ENCODE data around the gene TNKS1BP1. TPM values are rescaled to one million over a fixed set of nuclear protein-coding genes. Genes with fewer than 3 reads are reported as not detected.
A peak's percentile ranks its signal among the peaks of the same experiment; 100 is the strongest.

The TNKS1BP1 gene
- total RNA-seq, 1 experiment from 2014 or later = 94.6 TPM

DNA sequence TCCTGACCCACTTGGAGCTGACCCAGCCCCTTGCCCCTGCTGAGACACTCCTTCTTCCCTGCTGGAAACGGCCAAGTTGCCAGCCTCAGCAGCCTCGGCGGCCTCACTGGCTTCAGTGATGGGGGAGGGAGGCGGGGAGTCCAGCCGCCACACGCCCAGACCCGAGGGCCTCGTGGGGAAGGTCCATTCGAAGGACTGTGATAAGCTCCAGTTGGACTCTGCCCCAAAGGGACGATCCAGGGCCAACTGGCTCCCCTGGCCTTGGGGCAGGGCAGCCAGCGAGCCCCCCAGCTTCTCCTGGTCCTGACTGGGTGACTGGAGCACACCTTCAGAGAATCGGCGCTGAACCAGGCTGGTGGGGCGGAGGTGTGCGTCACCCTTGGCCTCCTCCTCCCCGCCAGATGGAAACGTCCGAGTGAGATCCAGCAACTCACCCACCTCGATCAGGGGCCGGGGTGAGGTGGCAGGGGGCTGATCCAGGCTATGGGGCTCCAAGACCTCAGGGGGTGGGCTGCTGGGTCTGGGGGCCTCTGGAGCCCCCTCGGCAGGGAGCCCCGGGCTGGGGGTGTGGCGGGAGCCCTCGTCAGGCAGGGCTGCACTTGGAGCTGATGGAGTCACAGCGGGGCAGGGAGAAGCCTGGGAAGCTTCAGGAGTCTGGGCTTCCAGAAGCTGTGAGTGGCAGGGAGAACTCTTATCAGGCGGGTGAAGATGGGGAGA lies 11.5 kb downstream of the TNKS1BP1 start:
- ChIA-PET CTCF (interaction anchor here (0.5 kb wide), 1 partner anchor 63 kb away, joined by 4 read pairs; no protein-coding TSS in a partner anchor), POLR2A (interaction anchor here (0.5 kb wide), 1 partner anchor 8 kb away, joined by 3 read pairs; no protein-coding TSS in a partner anchor)
- DNase-seq (ENCODE audit: low read depth, low spot score) (no peak), ATAC-seq (no peak)
- no TSS peak for BruUV-seq (replicated peaks)
- Histone ChIP-seq H3K27me3 (ENCODE audit: control insufficient read depth, insufficient read depth, low read length) (no peaks in the 10 kb centered on the region), H3K36me3 (ENCODE audit: control insufficient read depth, insufficient read depth, low read length) (no peaks in the 10 kb centered on the region), H3K4me1 (ENCODE audit: control insufficient read depth, insufficient read depth, low read length) (peaks cover 22% of the 10 kb centered on the region), H3K27ac (ENCODE audit: low read length) (no peak overlapping the region), H3K9me3 (ENCODE audit: control insufficient read depth, insufficient read depth, low read depth, low read length) (no peaks in the 10 kb centered on the region), H3K4me3 (ENCODE audit: low read depth in 2 of 2, low read length in 2 of 2) (no peak overlapping the region)
- in situ Hi-C loops (cut with HindIII; ENCODE audit: low pct_unique_long_range_greater_than_20kb, low sequenced_read_pairs) (no loop called here), intact Hi-C loops (cut with micrococcal nuclease; ENCODE audit: unreplicated experiment) (no loop called here)
- no peak for TF ChIP-seq POLR2AphosphoS5 (IDR thresholded peaks at IDR 0.05; ENCODE audit: low read depth, low read length)
- TF ChIP-seq, protein P1, sequence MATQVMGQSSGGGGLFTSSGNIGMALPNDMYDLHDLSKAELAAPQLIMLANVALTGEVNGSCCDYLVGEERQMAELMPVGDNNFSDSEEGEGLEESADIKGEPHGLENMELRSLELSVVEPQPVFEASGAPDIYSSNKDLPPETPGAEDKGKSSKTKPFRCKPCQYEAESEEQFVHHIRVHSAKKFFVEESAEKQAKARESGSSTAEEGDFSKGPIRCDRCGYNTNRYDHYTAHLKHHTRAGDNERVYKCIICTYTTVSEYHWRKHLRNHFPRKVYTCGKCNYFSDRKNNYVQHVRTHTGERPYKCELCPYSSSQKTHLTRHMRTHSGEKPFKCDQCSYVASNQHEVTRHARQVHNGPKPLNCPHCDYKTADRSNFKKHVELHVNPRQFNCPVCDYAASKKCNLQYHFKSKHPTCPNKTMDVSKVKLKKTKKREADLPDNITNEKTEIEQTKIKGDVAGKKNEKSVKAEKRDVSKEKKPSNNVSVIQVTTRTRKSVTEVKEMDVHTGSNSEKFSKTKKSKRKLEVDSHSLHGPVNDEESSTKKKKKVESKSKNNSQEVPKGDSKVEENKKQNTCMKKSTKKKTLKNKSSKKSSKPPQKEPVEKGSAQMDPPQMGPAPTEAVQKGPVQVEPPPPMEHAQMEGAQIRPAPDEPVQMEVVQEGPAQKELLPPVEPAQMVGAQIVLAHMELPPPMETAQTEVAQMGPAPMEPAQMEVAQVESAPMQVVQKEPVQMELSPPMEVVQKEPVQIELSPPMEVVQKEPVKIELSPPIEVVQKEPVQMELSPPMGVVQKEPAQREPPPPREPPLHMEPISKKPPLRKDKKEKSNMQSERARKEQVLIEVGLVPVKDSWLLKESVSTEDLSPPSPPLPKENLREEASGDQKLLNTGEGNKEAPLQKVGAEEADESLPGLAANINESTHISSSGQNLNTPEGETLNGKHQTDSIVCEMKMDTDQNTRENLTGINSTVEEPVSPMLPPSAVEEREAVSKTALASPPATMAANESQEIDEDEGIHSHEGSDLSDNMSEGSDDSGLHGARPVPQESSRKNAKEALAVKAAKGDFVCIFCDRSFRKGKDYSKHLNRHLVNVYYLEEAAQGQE (IDR thresholded peaks at IDR 0.05; ENCODE audit: insufficient read depth in 1 of 2, low read depth in 2 of 2, low read length in 1 of 2) = no peak
- no peak for TF ChIP-seq SIN3A (IDR thresholded peaks at IDR 0.05; ENCODE audit: borderline replicate concordance, insufficient read depth, low read depth, low read length)
- TF ChIP-seq TCF7L2 (IDR thresholded peaks at IDR 0.05; ENCODE audit: low read depth, low read length) = no peak
- TF ChIP-seq CTCF (IDR thresholded peaks at IDR 0.05) = no peak

DNA sequence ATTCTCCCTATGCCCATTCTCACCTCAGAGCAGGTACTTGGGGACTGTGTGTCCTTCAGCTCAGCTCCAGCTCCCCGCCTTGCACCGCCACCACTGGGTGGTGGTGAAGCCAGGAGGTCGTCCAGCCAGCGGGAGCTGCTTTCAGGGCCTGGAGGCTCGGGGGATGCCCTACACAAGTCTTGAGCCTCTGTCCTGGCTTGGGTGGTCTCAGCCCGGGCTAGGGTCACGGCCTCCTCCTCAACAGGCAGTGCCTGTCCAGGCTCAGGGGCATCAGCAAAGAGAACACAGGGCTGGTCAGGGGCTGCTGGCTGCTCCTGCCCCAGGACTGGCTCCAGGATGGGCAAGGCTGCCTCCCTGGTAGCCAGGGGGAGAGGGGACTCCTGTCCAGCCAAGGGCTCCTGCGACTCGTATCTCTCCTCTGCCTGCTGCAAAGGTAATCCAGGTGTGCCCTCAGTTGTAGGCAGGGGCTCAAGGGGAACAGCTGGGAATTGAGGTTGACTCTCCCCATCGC lies 12.2 kb downstream of the TNKS1BP1 start:
- ATAC-seq (no peak), DNase-seq (ENCODE audit: low read depth, low spot score) (no peak)
- no TSS peak for BruUV-seq (replicated peaks)
- H3K4me1 ChIP-seq (ENCODE audit: control insufficient read depth, insufficient read depth, low read length) = peaks cover 25% of the 10 kb centered on the region
- TF ChIP-seq SIN3A (IDR thresholded peaks at IDR 0.05; ENCODE audit: borderline replicate concordance, insufficient read depth, low read depth, low read length) (no peak), CTCF (IDR thresholded peaks at IDR 0.05) (no peak), TCF7L2 (IDR thresholded peaks at IDR 0.05; ENCODE audit: low read depth, low read length) (no peak), POLR2AphosphoS5 (IDR thresholded peaks at IDR 0.05; ENCODE audit: low read depth, low read length) (no peak)
- TF ChIP-seq, protein P1 (IDR thresholded peaks at IDR 0.05; ENCODE audit: insufficient read depth in 1 of 2, low read depth in 2 of 2, low read length in 1 of 2) = no peak
- peak overlapping the region; percentile 85 for H3K27ac ChIP-seq (ENCODE audit: low read length)
- no peaks in the 10 kb centered on the region for H3K9me3 ChIP-seq (ENCODE audit: control insufficient read depth, insufficient read depth, low read depth, low read length)
- H3K4me3 ChIP-seq (ENCODE audit: low read depth in 2 of 2, low read length in 2 of 2) = no peak overlapping the region
- POLR2A ChIA-PET = no interaction called here
- in situ Hi-C loops (cut with HindIII; ENCODE audit: low pct_unique_long_range_greater_than_20kb, low sequenced_read_pairs) = no loop called here
- CTCF ChIA-PET = no interaction called here
- H3K36me3 ChIP-seq (ENCODE audit: control insufficient read depth, insufficient read depth, low read length) = no peaks in the 10 kb centered on the region
- intact Hi-C loops (cut with micrococcal nuclease; ENCODE audit: unreplicated experiment) = no loop called here
- no peaks in the 10 kb centered on the region for H3K27me3 ChIP-seq (ENCODE audit: control insufficient read depth, insufficient read depth, low read length)
